ENCODE data around the gene PRDM16. TPM values are rescaled to one million over a fixed set of nuclear protein-coding genes. Genes with fewer than 3 reads are reported as not detected.

Gene PRDM16
- total RNA-seq, 1 experiment from 2014 or later = 6.1 TPM

GRCh38 chr1:3240524-3241235 lies 171.7 kb downstream of the PRDM16 start:
- ChIA-PET CTCF (no interaction called here), RAD21 (ENCODE audit: low non-redundant PET in 1 of 2, low total read pairs in 2 of 2, uncharacterized antibody in 2 of 2, unreplicated experiment in 2 of 2) (no interaction called here), POLR2A (no interaction called here)
- Histone ChIP-seq H3K9ac (ENCODE audit: low read length) (no peak overlapping the region), H4K20me1 (ENCODE audit: insufficient read depth) (no peaks in the 10 kb centered on the region), H3K36me3 (ENCODE audit: control insufficient read depth in 1 of 2, insufficient read depth in 2 of 2, low read length in 2 of 2) (no peaks in the 10 kb centered on the region), H3K27me3 (ENCODE audit: insufficient read depth, low read length) (no peaks in the 10 kb centered on the region), H3K4me3 (replicated peaks in 1 of 2; ENCODE audit: low read depth in 1 of 2, low read length in 2 of 2) (no peak overlapping the region), H3K9me3 (ENCODE audit: control insufficient read depth in 1 of 2, insufficient read depth in 1 of 2, low read depth in 1 of 2, low read length in 2 of 2) (no peaks in the 10 kb centered on the region), H3K4me1 (ENCODE audit: control insufficient read depth in 1 of 2, insufficient read depth in 2 of 2, low read length in 2 of 2) (peaks cover 3 to 6% of the 10 kb centered on the region in 2 experiments; a peak in 1 of 4 replicates), H3K9me2 (ENCODE audit: insufficient read depth) (no peaks in the 10 kb centered on the region), H3K4me2 (ENCODE audit: low read length) (no peak overlapping the region), H3K27ac (ENCODE audit: low read depth, low read length) (no peak overlapping the region), H2AFZ (ENCODE audit: low read depth, low read length, poor library complexity, severe bottlenecking) (no peak overlapping the region), H3K79me2 (ENCODE audit: insufficient read depth, low read length) (no peaks in the 10 kb centered on the region)
- ATAC-seq (no peak), DNase-seq (ENCODE audit: low read depth, low spot score) (no peak)
- intact Hi-C loops (cut with micrococcal nuclease) = no loop called here
- no TSS peak for BruUV-seq (replicated peaks)
- no peak for TF ChIP-seq EZH2 (IDR thresholded peaks at IDR 0.05)
- no peak for TF ChIP-seq JUND (IDR thresholded peaks at IDR 0.05)
- TF ChIP-seq RAD21 (IDR thresholded peaks at IDR 0.05; ENCODE audit: low read depth) = no peak
- TF ChIP-seq ZFX (IDR thresholded peaks at IDR 0.05) = no peak

GRCh38 chr1:3241236-3241550 lies 172.2 kb downstream of the PRDM16 start:
- POLR2A ChIA-PET = no interaction called here
- Histone ChIP-seq H2AFZ (ENCODE audit: low read depth, low read length, poor library complexity, severe bottlenecking) (no peak overlapping the region), H3K36me3 (ENCODE audit: control insufficient read depth in 1 of 2, insufficient read depth in 2 of 2, low read length in 2 of 2) (no peaks in the 10 kb centered on the region), H3K9me3 (ENCODE audit: control insufficient read depth in 1 of 2, insufficient read depth in 1 of 2, low read depth in 1 of 2, low read length in 2 of 2) (no peaks in the 10 kb centered on the region), H3K27me3 (ENCODE audit: insufficient read depth, low read length) (no peaks in the 10 kb centered on the region), H3K4me2 (ENCODE audit: low read length) (no peak overlapping the region), H3K27ac (ENCODE audit: low read depth, low read length) (no peak overlapping the region), H3K9ac (ENCODE audit: low read length) (no peak overlapping the region), H3K4me1 (ENCODE audit: control insufficient read depth in 1 of 2, insufficient read depth in 2 of 2, low read length in 2 of 2) (peaks cover 3 to 6% of the 10 kb centered on the region in 2 experiments; a peak in 1 of 4 replicates), H3K79me2 (ENCODE audit: insufficient read depth, low read length) (no peaks in the 10 kb centered on the region), H3K4me3 (replicated peaks in 1 of 2; ENCODE audit: low read depth in 1 of 2, low read length in 2 of 2) (no peak overlapping the region), H3K9me2 (ENCODE audit: insufficient read depth) (no peaks in the 10 kb centered on the region), H4K20me1 (ENCODE audit: insufficient read depth) (no peaks in the 10 kb centered on the region)
- intact Hi-C loops (cut with micrococcal nuclease) = no loop called here
- ATAC-seq (no peak), DNase-seq (ENCODE audit: low read depth, low spot score) (no peak)
- TF ChIP-seq ATF3 (IDR thresholded peaks at IDR 0.05) (no peak), ELF1 (IDR thresholded peaks at IDR 0.05; ENCODE audit: borderline replicate concordance, low read depth) (no peak), RAD21 (IDR thresholded peaks at IDR 0.05; ENCODE audit: low read depth) (no peak), REST (IDR thresholded peaks at IDR 0.05; ENCODE audit: low read depth) (no peak), EZH2 (IDR thresholded peaks at IDR 0.05) (no peak)
- TF ChIP-seq, protein P1, sequence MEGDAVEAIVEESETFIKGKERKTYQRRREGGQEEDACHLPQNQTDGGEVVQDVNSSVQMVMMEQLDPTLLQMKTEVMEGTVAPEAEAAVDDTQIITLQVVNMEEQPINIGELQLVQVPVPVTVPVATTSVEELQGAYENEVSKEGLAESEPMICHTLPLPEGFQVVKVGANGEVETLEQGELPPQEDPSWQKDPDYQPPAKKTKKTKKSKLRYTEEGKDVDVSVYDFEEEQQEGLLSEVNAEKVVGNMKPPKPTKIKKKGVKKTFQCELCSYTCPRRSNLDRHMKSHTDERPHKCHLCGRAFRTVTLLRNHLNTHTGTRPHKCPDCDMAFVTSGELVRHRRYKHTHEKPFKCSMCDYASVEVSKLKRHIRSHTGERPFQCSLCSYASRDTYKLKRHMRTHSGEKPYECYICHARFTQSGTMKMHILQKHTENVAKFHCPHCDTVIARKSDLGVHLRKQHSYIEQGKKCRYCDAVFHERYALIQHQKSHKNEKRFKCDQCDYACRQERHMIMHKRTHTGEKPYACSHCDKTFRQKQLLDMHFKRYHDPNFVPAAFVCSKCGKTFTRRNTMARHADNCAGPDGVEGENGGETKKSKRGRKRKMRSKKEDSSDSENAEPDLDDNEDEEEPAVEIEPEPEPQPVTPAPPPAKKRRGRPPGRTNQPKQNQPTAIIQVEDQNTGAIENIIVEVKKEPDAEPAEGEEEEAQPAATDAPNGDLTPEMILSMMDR (IDR thresholded peaks at IDR 0.05 in 2 of 3, conservative IDR thresholded peaks at IDR 0.05 in 1 of 3; ENCODE audit: borderline replicate concordance in 1 of 3, insufficient read depth in 1 of 3, low read depth in 2 of 3, low read length in 2 of 3) = no peak
- RAD21 ChIA-PET (ENCODE audit: low non-redundant PET in 1 of 2, low total read pairs in 2 of 2, uncharacterized antibody in 2 of 2, unreplicated experiment in 2 of 2) = no interaction called here
- no TSS peak for BruUV-seq (replicated peaks)
- CTCF ChIA-PET = no interaction called here
